ENCODE measurements around the gene SBK3.

Gene SBK3

DNA sequence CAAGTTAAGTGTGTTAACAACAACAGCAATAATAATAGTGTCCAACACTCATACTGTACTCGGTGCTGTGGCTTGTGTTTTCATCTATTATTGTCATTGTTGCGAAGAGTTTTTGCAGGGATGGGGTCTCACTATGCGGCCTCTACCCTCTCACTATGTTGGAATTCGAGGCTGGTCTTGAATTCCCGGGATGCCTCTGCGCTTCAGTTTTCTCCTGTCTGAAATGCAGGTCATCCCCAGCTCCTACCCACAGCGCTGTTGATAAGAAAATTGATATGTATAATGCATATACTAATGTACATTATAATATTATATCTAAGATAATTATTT is 4.9 kb upstream of the SBK3 start:
- Histone ChIP-seq H3K36me3 (ENCODE audit: control insufficient read depth, insufficient read depth, low read length) (no peaks in the 10 kb centered on the region), H3K9me3 (ENCODE audit: control insufficient read depth, low read length) (no peaks in the 10 kb centered on the region), H3K4me3 (ENCODE audit: extremely low read depth, insufficient read depth, low read length, poor library complexity, severe bottlenecking) (peak overlapping the region; percentile 23), H3K4me1 (ENCODE audit: control insufficient read depth, insufficient read depth, low read length, poor library complexity, severe bottlenecking) (peaks cover 31% of the 10 kb centered on the region), H3K27ac (ENCODE audit: low read depth, low read length, severe bottlenecking) (peak overlapping the region; percentile 79)
- 6% methylated on average over 3 of the region's 7 CpGs; no CpG with 5 or more reads in 1 of the 2 experiments for WGBS, 2 experiments (ENCODE audit: insufficient coverage in 2 of 2)

DNA sequence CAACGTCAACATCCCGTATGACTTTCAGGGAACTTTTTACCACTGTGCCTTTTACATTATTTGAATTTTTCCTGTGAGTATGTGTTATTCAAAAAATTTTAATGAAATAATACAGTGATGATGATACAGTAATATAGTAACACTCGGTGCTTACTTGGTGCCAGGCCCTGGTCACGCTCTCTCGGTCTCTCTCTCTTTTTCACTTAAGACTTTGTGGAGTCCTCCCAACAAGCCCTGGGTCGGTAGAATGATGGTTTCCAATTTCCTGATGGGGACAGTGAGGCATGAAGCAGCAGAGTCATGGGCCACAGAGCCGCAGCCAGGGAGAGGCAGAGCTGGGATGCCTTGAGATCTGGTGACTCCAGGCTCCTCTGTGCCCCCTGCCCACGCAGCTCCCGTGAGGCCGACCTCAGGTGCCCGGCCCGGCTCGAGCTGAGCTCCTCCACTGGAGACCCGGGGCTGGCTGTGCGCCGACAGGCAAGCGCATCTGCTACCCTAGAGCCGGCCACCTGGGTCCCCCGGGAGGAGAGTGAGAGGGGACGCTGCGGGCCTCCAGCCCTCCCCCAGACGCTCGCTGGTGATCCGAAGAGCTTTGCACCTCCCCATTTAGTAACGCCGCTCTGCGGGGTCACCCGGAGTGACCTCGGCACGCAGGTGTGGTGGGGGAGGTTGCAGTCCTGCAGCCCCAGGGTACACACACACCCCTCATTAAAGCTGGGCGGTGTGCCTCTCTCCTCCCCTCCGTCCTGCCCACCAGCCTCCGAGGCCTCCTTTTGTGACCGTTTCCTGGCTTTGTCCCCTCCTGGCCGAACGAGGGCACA is 4.4 kb upstream of the SBK3 start:
- Histone ChIP-seq H3K4me3 (ENCODE audit: extremely low read depth, insufficient read depth, low read length, poor library complexity, severe bottlenecking) (peak overlapping the region; percentile 23), H3K4me1 (ENCODE audit: control insufficient read depth, insufficient read depth, low read length, poor library complexity, severe bottlenecking) (peaks cover 32% of the 10 kb centered on the region), H3K9me3 (ENCODE audit: control insufficient read depth, low read length) (no peaks in the 10 kb centered on the region), H3K27ac (ENCODE audit: low read depth, low read length, severe bottlenecking) (peak overlapping the region; percentile 79), H3K36me3 (ENCODE audit: control insufficient read depth, insufficient read depth, low read length) (no peaks in the 10 kb centered on the region)
- WGBS, 2 experiments (ENCODE audit: insufficient coverage in 2 of 2) = 4 to 14% methylated on average over 16 to 19 of the region's 36 CpGs

DNA sequence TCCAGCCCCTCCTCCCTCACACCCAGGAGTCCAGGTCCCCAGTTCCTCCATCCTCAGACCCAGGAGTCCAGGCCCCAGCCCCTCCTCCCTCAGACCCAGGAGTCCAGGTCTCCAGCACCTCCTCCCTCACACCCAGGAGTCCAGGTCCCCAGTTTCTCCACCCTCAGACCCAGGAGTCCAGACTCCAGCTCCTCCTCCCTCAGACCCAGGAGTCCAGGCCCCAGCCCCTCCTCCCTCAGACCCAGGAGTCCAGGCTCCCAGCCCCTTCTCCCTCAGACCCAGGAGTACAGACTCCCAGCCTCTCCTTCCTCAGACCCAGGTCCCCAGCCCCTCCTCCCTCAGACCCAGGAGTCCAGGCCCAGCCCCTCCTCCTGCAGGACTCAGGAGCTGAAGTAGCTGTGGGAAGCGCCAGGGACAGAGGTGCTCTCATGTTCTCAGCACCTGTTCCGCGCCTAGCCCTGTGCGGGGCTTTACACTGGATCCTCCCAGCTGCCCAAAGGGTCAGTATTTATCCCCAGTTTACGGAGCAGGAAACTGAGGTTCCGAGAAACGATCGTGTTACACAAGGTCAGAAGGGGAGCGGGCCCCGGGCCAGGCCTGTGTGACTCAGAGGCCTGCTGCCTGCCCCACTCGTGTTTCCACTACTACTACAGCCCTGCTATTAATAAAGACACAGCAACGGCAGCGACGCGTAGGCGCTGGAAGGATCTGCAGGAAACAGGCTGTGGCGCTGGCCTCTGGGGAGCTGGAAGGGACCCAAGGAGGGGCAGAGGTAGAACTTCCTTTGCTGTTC is 1.7 kb upstream of the SBK3 start:
- Histone ChIP-seq H3K4me1 (ENCODE audit: control insufficient read depth, insufficient read depth, low read length, poor library complexity, severe bottlenecking) (peaks cover 22% of the 10 kb centered on the region), H3K36me3 (ENCODE audit: control insufficient read depth, insufficient read depth, low read length) (no peaks in the 10 kb centered on the region), H3K4me3 (ENCODE audit: extremely low read depth, insufficient read depth, low read length, poor library complexity, severe bottlenecking) (no peak overlapping the region), H3K27ac (ENCODE audit: low read depth, low read length, severe bottlenecking) (peak overlapping the region; percentile 24), H3K9me3 (ENCODE audit: control insufficient read depth, low read length) (no peaks in the 10 kb centered on the region)
- WGBS, 2 experiments (ENCODE audit: insufficient coverage in 2 of 2) = 79 to 88% methylated on average over 7 to 16 of the region's 17 CpGs

DNA sequence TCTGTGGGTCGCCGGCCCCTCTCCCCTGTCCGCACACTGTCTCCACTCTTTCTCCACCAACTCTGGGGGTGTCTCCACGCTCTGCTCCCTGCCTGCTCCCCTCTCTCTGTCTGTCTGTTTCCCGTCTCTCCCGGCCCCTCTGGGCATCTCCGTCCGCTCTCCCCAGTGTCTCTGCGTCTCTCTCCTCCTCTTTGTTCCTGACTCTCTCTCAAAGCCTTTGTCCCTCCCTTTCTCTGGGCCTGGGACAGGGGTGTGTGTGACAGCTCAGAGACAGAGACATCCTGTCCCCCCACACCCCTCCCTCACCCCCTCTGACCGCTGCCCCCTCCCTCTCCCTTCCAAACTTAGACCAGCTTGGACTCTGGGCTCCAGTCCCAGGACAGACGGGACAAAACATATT is 668 bp upstream of the SBK3 start:
- H3K4me1 ChIP-seq (ENCODE audit: control insufficient read depth, insufficient read depth, low read length, poor library complexity, severe bottlenecking) = peaks cover 22% of the 10 kb centered on the region
- H3K27ac ChIP-seq (ENCODE audit: low read depth, low read length, severe bottlenecking) = no peak overlapping the region
- 72 to 76% methylated on average over 6 to 7 of the region's 11 CpGs for WGBS, 2 experiments (ENCODE audit: insufficient coverage in 2 of 2)
- H3K36me3 ChIP-seq (ENCODE audit: control insufficient read depth, insufficient read depth, low read length) = no peaks in the 10 kb centered on the region
- no peaks in the 10 kb centered on the region for H3K9me3 ChIP-seq (ENCODE audit: control insufficient read depth, low read length)
- no peak overlapping the region for H3K4me3 ChIP-seq (ENCODE audit: extremely low read depth, insufficient read depth, low read length, poor library complexity, severe bottlenecking)

DNA sequence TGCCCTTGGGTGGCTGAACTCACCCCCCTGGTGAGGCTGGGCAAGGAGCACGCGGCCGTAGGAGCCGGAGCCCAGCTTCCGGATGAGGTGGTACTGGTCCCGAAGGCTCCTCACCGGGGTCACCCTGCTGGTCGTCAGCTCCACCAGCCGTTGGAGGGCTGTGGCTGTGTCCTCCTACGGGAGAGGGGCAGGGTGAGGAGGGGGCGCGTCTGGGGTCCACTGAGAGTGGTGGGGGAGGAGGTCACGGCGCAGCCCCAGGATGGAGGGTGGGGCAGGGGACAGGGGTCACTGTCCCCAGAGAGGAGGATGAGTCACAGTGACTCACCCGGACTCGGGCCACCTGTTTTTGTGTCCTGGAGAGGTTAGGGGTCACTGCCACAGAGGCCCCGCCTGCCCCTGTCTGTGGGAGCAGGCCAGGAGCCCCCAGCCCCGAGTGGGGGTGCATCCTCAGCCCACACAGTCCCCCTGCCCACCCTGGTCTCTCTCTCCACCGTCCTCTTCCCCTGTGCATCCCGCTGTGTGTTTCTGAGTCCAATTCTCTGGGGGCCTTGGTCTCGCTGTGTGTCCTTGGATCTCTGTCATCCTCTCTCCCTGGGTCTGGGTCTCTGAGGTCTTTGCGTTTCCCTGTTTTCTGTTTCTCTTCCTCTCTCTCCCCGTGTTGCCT is 435 bp downstream of the SBK3 start:
- no peak overlapping the region for H3K27ac ChIP-seq (ENCODE audit: low read depth, low read length, severe bottlenecking)
- WGBS, 2 experiments (ENCODE audit: insufficient coverage in 2 of 2) = 73 to 74% methylated on average over 19 to 21 of the region's 23 CpGs
- no peaks in the 10 kb centered on the region for H3K36me3 ChIP-seq (ENCODE audit: control insufficient read depth, insufficient read depth, low read length)
- no peaks in the 10 kb centered on the region for H3K9me3 ChIP-seq (ENCODE audit: control insufficient read depth, low read length)
- H3K4me1 ChIP-seq (ENCODE audit: control insufficient read depth, insufficient read depth, low read length, poor library complexity, severe bottlenecking) = peaks cover 22% of the 10 kb centered on the region
- no peak overlapping the region for H3K4me3 ChIP-seq (ENCODE audit: extremely low read depth, insufficient read depth, low read length, poor library complexity, severe bottlenecking)

DNA sequence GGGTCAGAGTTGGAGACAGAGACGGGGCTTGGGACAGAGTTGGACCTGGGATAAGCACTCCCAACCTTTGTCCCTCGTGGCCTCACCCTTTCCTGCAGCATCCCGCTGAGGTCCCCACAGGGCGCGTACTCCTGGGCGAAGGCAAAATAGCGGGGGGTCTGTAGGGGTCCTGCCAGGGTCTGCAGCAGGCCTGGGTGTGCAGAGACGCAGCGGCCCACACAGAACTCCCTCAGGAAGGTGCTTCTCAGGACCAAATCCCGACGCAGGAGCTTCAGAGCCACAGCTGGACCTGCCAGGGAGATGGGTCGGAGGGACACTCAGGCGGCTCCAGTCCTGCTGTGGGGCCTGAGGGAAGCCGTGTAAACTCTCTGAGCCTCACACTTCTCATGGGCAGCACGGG is 1.3 kb downstream of the SBK3 start:
- Histone ChIP-seq H3K9me3 (ENCODE audit: control insufficient read depth, low read length) (no peaks in the 10 kb centered on the region), H3K4me1 (ENCODE audit: control insufficient read depth, insufficient read depth, low read length, poor library complexity, severe bottlenecking) (peaks cover 22% of the 10 kb centered on the region)
- 90 to 91% methylated on average over 12 of the region's 15 CpGs for WGBS, 2 experiments (ENCODE audit: insufficient coverage in 2 of 2)

DNA sequence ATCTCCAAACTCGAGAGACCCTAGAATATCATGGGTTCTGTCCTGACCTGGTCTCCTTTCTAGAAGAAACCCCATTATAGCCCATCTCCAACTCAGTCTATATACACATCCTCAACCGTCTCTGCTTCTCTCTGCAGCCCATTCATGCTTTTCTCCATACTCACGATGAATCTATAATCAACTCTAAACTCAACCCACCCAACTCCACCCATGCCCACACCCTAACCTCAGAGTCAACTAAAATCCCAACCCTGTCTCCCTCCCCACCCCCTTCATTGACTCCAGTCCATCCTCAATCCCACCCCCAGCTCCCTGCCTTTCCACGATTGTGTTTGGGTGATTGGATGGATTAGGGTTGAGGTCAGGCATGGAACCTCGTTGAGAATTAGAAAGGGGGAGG is 1.8 kb downstream of the SBK3 start:
- H3K9me3 ChIP-seq (ENCODE audit: control insufficient read depth, low read length) = no peaks in the 10 kb centered on the region
- H3K36me3 ChIP-seq (ENCODE audit: control insufficient read depth, insufficient read depth, low read length) = no peaks in the 10 kb centered on the region
- H3K4me3 ChIP-seq (ENCODE audit: extremely low read depth, insufficient read depth, low read length, poor library complexity, severe bottlenecking) = no peak overlapping the region
- WGBS, 2 experiments (ENCODE audit: insufficient coverage in 2 of 2) = 93 to 98% methylated on average over 2 to 4 of the region's 5 CpGs
- H3K27ac ChIP-seq (ENCODE audit: low read depth, low read length, severe bottlenecking) = no peak overlapping the region
- peaks cover 22% of the 10 kb centered on the region for H3K4me1 ChIP-seq (ENCODE audit: control insufficient read depth, insufficient read depth, low read length, poor library complexity, severe bottlenecking)

More for the DNA sequence above, 1.3 kb downstream of the SBK3 start:
- no peak overlapping the region for H3K27ac ChIP-seq (ENCODE audit: low read depth, low read length, severe bottlenecking)
- no peaks in the 10 kb centered on the region for H3K36me3 ChIP-seq (ENCODE audit: control insufficient read depth, insufficient read depth, low read length)
- H3K4me3 ChIP-seq (ENCODE audit: extremely low read depth, insufficient read depth, low read length, poor library complexity, severe bottlenecking) = no peak overlapping the region

DNA sequence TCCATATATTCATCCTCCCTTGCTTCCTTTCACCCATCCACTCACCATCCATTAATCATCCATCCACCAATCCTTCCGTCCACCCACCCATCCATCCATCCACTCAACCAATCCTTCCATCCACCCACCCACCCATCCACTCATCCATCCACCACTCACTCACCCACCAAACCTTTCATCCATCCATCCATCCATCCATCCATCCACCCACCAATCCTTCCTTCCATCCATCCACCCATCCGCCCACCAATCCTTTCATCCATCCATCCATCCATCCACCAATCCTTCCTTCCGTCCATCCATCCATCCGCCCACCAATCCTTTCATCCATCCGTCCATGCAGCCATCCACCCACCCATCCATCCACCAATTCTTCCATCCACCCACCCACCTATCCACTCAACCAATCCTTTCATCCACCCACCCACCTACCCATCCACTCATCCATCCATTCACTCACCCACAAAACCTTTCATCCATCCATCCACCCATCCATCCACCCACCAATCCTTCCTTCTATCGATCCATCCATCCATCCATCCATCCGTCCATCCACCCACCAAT is 3.0 kb downstream of the SBK3 start:
- peaks cover 23% of the 10 kb centered on the region for H3K4me1 ChIP-seq (ENCODE audit: control insufficient read depth, insufficient read depth, low read length, poor library complexity, severe bottlenecking)
- no peaks in the 10 kb centered on the region for H3K9me3 ChIP-seq (ENCODE audit: control insufficient read depth, low read length)
- H3K27ac ChIP-seq (ENCODE audit: low read depth, low read length, severe bottlenecking) = no peak overlapping the region
- 81 to 86% methylated on average over 4 to 7 of the region's 7 CpGs for WGBS, 2 experiments (ENCODE audit: insufficient coverage in 2 of 2)
- H3K36me3 ChIP-seq (ENCODE audit: control insufficient read depth, insufficient read depth, low read length) = no peaks in the 10 kb centered on the region
- H3K4me3 ChIP-seq (ENCODE audit: extremely low read depth, insufficient read depth, low read length, poor library complexity, severe bottlenecking) = no peak overlapping the region

DNA sequence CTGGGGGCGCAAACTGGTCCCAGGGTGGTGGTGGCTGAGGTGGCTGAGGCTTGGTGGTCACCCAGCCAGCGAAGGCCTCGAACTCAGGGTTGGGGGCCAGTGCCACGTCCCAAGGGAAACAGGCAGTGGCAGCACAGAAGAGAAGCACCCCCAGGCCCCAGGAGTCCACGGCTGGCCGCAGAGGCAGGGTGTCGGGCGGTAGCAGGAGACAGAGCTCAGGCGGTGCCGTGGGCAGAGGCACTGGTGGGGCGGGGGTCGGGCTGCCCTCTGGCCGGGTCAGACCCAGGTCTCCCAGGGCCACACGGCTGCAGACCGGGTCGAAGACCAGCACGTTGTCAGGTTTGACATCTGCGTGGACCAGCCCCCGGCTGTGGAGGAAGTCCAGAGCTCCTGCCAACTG is 4.3 kb downstream of the SBK3 start:
- WGBS, 2 experiments (ENCODE audit: insufficient coverage in 2 of 2) = 87 to 91% methylated on average over 14 to 19 of the region's 19 CpGs
- Histone ChIP-seq H3K36me3 (ENCODE audit: control insufficient read depth, insufficient read depth, low read length) (no peaks in the 10 kb centered on the region), H3K4me3 (ENCODE audit: extremely low read depth, insufficient read depth, low read length, poor library complexity, severe bottlenecking) (no peak overlapping the region), H3K27ac (ENCODE audit: low read depth, low read length, severe bottlenecking) (no peak overlapping the region), H3K9me3 (ENCODE audit: control insufficient read depth, low read length) (no peaks in the 10 kb centered on the region), H3K4me1 (ENCODE audit: control insufficient read depth, insufficient read depth, low read length, poor library complexity, severe bottlenecking) (peaks cover 16% of the 10 kb centered on the region)

DNA sequence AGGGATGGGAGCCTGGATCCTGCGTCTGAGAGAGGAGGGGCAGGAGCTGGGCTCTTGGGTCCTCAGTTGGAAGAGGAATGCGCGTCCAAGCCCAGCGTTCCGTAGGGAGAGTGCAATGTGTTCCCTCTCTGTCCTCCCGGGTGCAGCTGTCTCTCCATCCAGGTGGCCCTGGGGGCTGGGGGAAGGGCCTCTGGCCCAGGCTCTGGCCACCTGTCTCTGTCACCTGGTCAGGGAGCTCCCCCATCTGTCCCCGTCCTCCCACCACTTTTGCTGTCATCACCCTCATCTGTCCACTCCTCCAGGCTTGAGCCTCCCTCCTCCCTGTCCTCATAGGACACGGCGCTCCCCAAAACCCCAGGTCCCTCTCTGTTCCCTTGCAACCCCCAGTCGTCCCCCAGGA is 4.7 kb downstream of the SBK3 start:
- Histone ChIP-seq H3K36me3 (ENCODE audit: control insufficient read depth, insufficient read depth, low read length) (no peaks in the 10 kb centered on the region), H3K4me1 (ENCODE audit: control insufficient read depth, insufficient read depth, low read length, poor library complexity, severe bottlenecking) (peaks cover 12% of the 10 kb centered on the region), H3K27ac (ENCODE audit: low read depth, low read length, severe bottlenecking) (no peak overlapping the region), H3K4me3 (ENCODE audit: extremely low read depth, insufficient read depth, low read length, poor library complexity, severe bottlenecking) (no peak overlapping the region), H3K9me3 (ENCODE audit: control insufficient read depth, low read length) (no peaks in the 10 kb centered on the region)
- 69 to 76% methylated on average over 9 to 10 of the region's 10 CpGs for WGBS, 2 experiments (ENCODE audit: insufficient coverage in 2 of 2)

Measured in mesodermal cell (in vitro differentiated cells).